Panc1 (cell line): Measurements from ENCODE around the gene STK24. TPM values are rescaled to one million over a fixed set of nuclear protein-coding genes. Genes with fewer than 3 reads are reported as not detected.

Experiments
- ATAC-seq: fragments of 200-7000 bp; cut with Tn5 transposase; 2 replicates; pipeline ENCODE4 v1.9.1; 2020; ENCODE audit warnings: mild to moderate bottlenecking, moderate library complexity
- BruUV-seq: library from RNA; stranded (reverse); fragments of 400-500 nt; replicated peaks from 2 replicates; lab custom pipeline; 2021; lab: Mats Ljungman, UMichigan
- CTCF ChIA-PET: fragments of 300-600 bp; sonication (Branson Sonifier 250); formaldehyde crosslinking; loops from one replicate; lab custom pipeline; 2022; ENCODE audit warnings: antibody characterized with exemption; lab: Charles Lee
- POLR2A ChIA-PET: fragments of 300-600 bp; sonication (Branson Sonifier 250); formaldehyde crosslinking; loops from one replicate; lab custom pipeline; 2022; ENCODE audit warnings: antibody characterized with exemption; lab: Charles Lee
- DNase-seq: peaks from one replicate; pipeline ENCODE4 v3.0.0-alpha.2; 2010; ENCODE audit warnings: low read depth, low spot score
- H3K27ac ChIP-seq: 2 replicates; pipeline ENCODE4 v1.5.1; 2011; ENCODE audit warnings: mild to moderate bottlenecking, low read length, inconsistent platforms
- H3K27me3 ChIP-seq: fragments of 200-500 bp; sonication (Bioruptor generic); 2 replicates; pipeline ENCODE4 v1.6.0; 2014; ENCODE audit warnings: low read length, inconsistent platforms; ENCODE audit not compliant: control insufficient read depth, insufficient read depth
- H3K36me3 ChIP-seq: fragments of 200-500 bp; sonication (Bioruptor generic); 2 replicates; pipeline ENCODE4 v1.5.1; 2014; ENCODE audit warnings: inconsistent platforms, mild to moderate bottlenecking, low read length, moderate library complexity; ENCODE audit not compliant: control insufficient read depth, insufficient read depth
- H3K4me1 ChIP-seq: 2 replicates; pipeline ENCODE4 v1.5.1; 2011; ENCODE audit warnings: inconsistent platforms, mild to moderate bottlenecking, low read length, moderate library complexity; ENCODE audit not compliant: control insufficient read depth, insufficient read depth
- H3K4me3 ChIP-seq, 2 experiments: 2 replicates each; pipeline ENCODE4 v1.5.1; 2011 to 2012; ENCODE audit warnings: low read depth in 2 of 2, low read length in 2 of 2, mild to moderate bottlenecking in 2 of 2, inconsistent platforms in 1 of 2, moderate library complexity in 1 of 2
- H3K9me3 ChIP-seq: fragments of 200-500 bp; sonication (Bioruptor generic); 2 replicates; pipeline ENCODE4 v1.5.1; 2014; ENCODE audit warnings: low read depth, mild to moderate bottlenecking, inconsistent platforms, low read length, moderate library complexity; ENCODE audit not compliant: control insufficient read depth, insufficient read depth
- CTCF ChIP-seq: fragments of 450-650 bp; IDR thresholded peaks from 2 replicates; pipeline ENCODE4 v1.5.1; 2017; ENCODE audit warnings: mild to moderate bottlenecking
- POLR2AphosphoS5 ChIP-seq: IDR thresholded peaks from 2 replicates; pipeline ENCODE4 v1.6.1; 2012; ENCODE audit warnings: mild to moderate bottlenecking, low read depth, low read length, moderate library complexity
- REST ChIP-seq, 2 experiments: IDR thresholded peaks; 2 replicates each; pipeline ENCODE4 v1.6.1; 2011 to 2012; ENCODE audit warnings: low read depth in 2 of 2, control low read depth in 1 of 2, low read length in 1 of 2, mild to moderate bottlenecking in 1 of 2, moderate library complexity in 1 of 2; ENCODE audit not compliant: insufficient read depth in 1 of 2
- SIN3A ChIP-seq: IDR thresholded peaks from 2 replicates; pipeline ENCODE4 v1.6.1; 2012; ENCODE audit warnings: low read depth, mild to moderate bottlenecking, low read length, moderate library complexity, borderline replicate concordance; ENCODE audit not compliant: insufficient read depth
- TCF7L2 ChIP-seq: IDR thresholded peaks from 2 replicates; pipeline ENCODE4 v1.6.1; 2011; ENCODE audit warnings: mild to moderate bottlenecking, low read depth, low read length, inconsistent platforms
- in situ Hi-C: cut with HindIII; loops from 2 replicates; pipeline ENCODE4 v1.10.0; 2016; ENCODE audit warnings: low sequenced_read_pairs, low pct_unique_long_range_greater_than_20kb
- intact Hi-C: fragments of 100-400 bp; cut with micrococcal nuclease; formaldehyde crosslinking; loops from one replicate; pipeline ENCODE4 v1.10.0; 2022; ENCODE audit not compliant: unreplicated experiment
- total RNA-seq: library from RNA; stranded (reverse); gene quantifications from one replicate; pipeline ENCODE4 v1.2.1, GENCODE V29; 2021; ENCODE audit not compliant: unreplicated experiment

STK24 gene
- total RNA-seq, 1 experiment from 2014 or later = 57.3 TPM

DNA sequence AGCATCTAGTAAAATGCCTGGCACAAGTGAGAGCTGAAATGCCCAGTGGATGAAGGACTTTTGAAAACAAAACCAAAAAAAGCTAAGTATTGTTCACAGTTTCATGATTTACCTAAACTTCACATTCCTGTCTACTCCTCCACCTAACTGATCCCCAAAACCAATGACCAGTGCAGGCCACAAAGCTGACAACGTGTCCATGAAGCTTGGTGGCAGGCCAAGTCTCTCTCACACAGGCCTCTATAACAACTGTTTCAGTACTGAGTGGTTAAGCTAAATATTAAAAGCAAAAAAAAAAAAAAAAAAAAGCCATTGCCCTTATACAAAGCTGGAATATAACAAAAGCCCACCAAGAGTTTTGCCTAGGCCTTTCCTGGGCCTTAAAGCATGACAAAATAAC lies 36.4 kb downstream of the STK24 start:
- BruUV-seq = no TSS peak
- peaks cover 17% of the 10 kb centered on the region; the same call in 1 of the 2 replicates for H3K4me1 ChIP-seq
- in situ Hi-C loops (no loop called here), intact Hi-C loops (no loop called here)
- H3K27ac ChIP-seq = no peak overlapping the region
- no peaks in the 10 kb centered on the region for H3K36me3 ChIP-seq
- POLR2A ChIA-PET = interaction anchor here (0.6 kb wide), 1 partner anchor 16 kb away, joined by 11 read pairs; no protein-coding TSS in a partner anchor
- TF ChIP-seq POLR2AphosphoS5 (no peak), TCF7L2 (no peak), CTCF (no peak), SIN3A (no peak), REST (IDR thresholded peaks at IDR 0.05; ENCODE audit: insufficient read depth in 1 of 2, low read depth in 2 of 2, low read length in 1 of 2) (no peak)
- H3K9me3 ChIP-seq = no peaks in the 10 kb centered on the region
- CTCF ChIA-PET = no interaction called here
- no peak for ATAC-seq
- no peak for DNase-seq
- no peaks in the 10 kb centered on the region for H3K27me3 ChIP-seq
- no peak overlapping the region for H3K4me3 ChIP-seq

- H3K27ac ChIP-seq = no peak overlapping the region
- H3K4me1 ChIP-seq = peaks cover 17% of the 10 kb centered on the region; the same call in 1 of the 2 replicates
- intact Hi-C loops (no loop called here), in situ Hi-C loops (no loop called here)
- H3K9me3 ChIP-seq = no peaks in the 10 kb centered on the region
- ChIA-PET CTCF (no interaction called here), POLR2A (no interaction called here)
- DNase-seq (no peak), ATAC-seq (no peak)
- H3K4me3 ChIP-seq = no peak overlapping the region
- no peaks in the 10 kb centered on the region for H3K36me3 ChIP-seq
- no peaks in the 10 kb centered on the region for H3K27me3 ChIP-seq
- TF ChIP-seq TCF7L2 (no peak), POLR2AphosphoS5 (no peak), CTCF (no peak), REST (IDR thresholded peaks at IDR 0.05; ENCODE audit: insufficient read depth in 1 of 2, low read depth in 2 of 2, low read length in 1 of 2) (no peak), SIN3A (no peak)
- BruUV-seq = no TSS peak
Measured at GRCh38 chr13:98539666-98540065, 37.2 kb downstream of the STK24 start.
